Measurements from ENCODE around the gene EFCAB14. TPM values are rescaled to one million over a fixed set of nuclear protein-coding genes. Genes with fewer than 3 reads are reported as not detected.

The EFCAB14 gene
- total and polyA plus RNA-seq, 2 of the 8 experiments (the other 6 are each of a cell fraction or from before 2014, with no cell fraction given) = 19.4 to 40.4 TPM

DNA sequence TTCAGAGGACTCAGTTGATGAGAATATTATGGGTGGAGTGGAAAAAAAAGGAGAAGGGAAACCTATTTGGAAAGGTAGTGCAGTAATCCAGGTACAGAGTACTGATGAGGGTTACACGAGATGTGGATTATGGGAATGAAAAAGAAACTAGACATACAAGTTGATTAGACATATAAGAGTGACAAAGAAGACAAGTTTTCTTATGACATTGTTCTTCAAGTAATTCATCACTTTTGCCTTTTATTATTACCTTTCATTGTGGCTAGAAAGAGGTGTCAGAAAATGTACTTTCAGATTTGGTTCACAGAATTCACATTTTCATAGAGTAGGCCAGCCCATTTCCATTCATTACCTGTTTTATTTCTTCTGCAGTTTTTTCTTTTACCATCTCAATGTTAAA, 61.1 kb downstream of the EFCAB14 start (continued):
- TF ChIP-seq CTBP2 (IDR thresholded peaks at IDR 0.05; ENCODE audit: borderline replicate concordance, insufficient read depth, insufficient read length, low read length) = no peak
- no peak for TF ChIP-seq POU5F1 (IDR thresholded peaks at IDR 0.05; ENCODE audit: low read depth, low read length)
- no peak for TF ChIP-seq SP4 (IDR thresholded peaks at IDR 0.05; ENCODE audit: low read length)
